Measurements from ENCODE around the gene WNT5B. TPM values are rescaled to one million over a fixed set of nuclear protein-coding genes. Genes with fewer than 3 reads are reported as not detected.
A peak's percentile ranks its signal among the peaks of the same experiment; 100 is the strongest.

The WNT5B gene
- total and polyA plus RNA-seq, 2 of the 8 experiments (the other 6 are each of a cell fraction or from before 2014, with no cell fraction given), result 0.91 to 1.2 TPM

DNA sequence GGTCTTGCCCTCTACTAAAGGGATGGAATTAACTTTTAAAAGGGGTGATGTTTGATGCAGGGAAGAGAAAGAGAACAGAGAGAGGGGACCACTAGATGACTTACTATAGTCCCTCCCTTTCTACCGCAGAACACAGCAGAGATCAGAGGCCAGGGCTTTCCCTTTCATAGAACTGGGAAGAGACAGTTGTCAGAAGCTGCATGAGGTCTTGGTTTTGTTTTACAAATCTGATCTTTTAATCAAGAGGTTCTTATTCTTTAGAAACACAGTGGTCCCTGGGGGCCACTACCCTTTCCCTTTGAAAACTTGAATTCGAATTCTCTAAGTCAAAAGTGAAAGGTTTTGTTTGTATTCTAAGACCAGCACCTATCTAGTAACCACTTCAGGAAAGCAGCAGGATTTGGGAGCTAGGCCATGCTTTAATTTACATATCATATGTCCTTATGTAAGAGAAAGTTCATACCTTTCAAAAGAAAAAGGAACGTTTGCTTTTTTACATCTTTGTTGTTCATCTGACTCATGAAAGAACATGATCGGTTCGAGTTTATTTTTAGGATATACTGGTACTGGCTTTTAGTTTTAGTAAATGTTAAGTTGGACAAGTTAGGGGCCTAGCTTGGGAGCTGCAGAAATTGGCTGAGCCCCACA, 41.0 kb upstream of the WNT5B start (continued):
- TF ChIP-seq, protein P1, sequence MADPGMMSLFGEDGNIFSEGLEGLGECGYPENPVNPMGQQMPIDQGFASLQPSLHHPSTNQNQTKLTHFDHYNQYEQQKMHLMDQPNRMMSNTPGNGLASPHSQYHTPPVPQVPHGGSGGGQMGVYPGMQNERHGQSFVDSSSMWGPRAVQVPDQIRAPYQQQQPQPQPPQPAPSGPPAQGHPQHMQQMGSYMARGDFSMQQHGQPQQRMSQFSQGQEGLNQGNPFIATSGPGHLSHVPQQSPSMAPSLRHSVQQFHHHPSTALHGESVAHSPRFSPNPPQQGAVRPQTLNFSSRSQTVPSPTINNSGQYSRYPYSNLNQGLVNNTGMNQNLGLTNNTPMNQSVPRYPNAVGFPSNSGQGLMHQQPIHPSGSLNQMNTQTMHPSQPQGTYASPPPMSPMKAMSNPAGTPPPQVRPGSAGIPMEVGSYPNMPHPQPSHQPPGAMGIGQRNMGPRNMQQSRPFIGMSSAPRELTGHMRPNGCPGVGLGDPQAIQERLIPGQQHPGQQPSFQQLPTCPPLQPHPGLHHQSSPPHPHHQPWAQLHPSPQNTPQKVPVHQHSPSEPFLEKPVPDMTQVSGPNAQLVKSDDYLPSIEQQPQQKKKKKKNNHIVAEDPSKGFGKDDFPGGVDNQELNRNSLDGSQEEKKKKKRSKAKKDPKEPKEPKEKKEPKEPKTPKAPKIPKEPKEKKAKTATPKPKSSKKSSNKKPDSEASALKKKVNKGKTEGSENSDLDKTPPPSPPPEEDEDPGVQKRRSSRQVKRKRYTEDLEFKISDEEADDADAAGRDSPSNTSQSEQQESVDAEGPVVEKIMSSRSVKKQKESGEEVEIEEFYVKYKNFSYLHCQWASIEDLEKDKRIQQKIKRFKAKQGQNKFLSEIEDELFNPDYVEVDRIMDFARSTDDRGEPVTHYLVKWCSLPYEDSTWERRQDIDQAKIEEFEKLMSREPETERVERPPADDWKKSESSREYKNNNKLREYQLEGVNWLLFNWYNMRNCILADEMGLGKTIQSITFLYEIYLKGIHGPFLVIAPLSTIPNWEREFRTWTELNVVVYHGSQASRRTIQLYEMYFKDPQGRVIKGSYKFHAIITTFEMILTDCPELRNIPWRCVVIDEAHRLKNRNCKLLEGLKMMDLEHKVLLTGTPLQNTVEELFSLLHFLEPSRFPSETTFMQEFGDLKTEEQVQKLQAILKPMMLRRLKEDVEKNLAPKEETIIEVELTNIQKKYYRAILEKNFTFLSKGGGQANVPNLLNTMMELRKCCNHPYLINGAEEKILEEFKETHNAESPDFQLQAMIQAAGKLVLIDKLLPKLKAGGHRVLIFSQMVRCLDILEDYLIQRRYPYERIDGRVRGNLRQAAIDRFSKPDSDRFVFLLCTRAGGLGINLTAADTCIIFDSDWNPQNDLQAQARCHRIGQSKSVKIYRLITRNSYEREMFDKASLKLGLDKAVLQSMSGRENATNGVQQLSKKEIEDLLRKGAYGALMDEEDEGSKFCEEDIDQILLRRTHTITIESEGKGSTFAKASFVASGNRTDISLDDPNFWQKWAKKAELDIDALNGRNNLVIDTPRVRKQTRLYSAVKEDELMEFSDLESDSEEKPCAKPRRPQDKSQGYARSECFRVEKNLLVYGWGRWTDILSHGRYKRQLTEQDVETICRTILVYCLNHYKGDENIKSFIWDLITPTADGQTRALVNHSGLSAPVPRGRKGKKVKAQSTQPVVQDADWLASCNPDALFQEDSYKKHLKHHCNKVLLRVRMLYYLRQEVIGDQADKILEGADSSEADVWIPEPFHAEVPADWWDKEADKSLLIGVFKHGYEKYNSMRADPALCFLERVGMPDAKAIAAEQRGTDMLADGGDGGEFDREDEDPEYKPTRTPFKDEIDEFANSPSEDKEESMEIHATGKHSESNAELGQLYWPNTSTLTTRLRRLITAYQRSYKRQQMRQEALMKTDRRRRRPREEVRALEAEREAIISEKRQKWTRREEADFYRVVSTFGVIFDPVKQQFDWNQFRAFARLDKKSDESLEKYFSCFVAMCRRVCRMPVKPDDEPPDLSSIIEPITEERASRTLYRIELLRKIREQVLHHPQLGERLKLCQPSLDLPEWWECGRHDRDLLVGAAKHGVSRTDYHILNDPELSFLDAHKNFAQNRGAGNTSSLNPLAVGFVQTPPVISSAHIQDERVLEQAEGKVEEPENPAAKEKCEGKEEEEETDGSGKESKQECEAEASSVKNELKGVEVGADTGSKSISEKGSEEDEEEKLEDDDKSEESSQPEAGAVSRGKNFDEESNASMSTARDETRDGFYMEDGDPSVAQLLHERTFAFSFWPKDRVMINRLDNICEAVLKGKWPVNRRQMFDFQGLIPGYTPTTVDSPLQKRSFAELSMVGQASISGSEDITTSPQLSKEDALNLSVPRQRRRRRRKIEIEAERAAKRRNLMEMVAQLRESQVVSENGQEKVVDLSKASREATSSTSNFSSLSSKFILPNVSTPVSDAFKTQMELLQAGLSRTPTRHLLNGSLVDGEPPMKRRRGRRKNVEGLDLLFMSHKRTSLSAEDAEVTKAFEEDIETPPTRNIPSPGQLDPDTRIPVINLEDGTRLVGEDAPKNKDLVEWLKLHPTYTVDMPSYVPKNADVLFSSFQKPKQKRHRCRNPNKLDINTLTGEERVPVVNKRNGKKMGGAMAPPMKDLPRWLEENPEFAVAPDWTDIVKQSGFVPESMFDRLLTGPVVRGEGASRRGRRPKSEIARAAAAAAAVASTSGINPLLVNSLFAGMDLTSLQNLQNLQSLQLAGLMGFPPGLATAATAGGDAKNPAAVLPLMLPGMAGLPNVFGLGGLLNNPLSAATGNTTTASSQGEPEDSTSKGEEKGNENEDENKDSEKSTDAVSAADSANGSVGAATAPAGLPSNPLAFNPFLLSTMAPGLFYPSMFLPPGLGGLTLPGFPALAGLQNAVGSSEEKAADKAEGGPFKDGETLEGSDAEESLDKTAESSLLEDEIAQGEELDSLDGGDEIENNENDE (IDR thresholded peaks at IDR 0.05; ENCODE audit: insufficient replicate concordance, low read length), result peak; percentile 85
- TF ChIP-seq NANOG (IDR thresholded peaks at IDR 0.05; ENCODE audit: insufficient read depth, low read depth, low read length, poor library complexity, severe bottlenecking) (peak; percentile 64), SIN3A (conservative IDR thresholded peaks at IDR 0.05 in 1 of 2, IDR thresholded peaks at IDR 0.05 in 1 of 2; ENCODE audit: low read depth in 1 of 2, low read length in 2 of 2) (no peak), ZNF274 (IDR thresholded peaks at IDR 0.05; ENCODE audit: borderline replicate concordance, extremely low read depth, low read length) (no peak), TCF12 (IDR thresholded peaks at IDR 0.05; ENCODE audit: low read depth, low read length) (no peak), HDAC2 (IDR thresholded peaks at IDR 0.05; ENCODE audit: borderline replicate concordance in 1 of 2, low read depth in 2 of 2, low read length in 2 of 2) (peak in 1 of 2 experiments; percentile 21; a peak in 1 of 4 replicates)

All from H1 (cell line).